ENCODE results near the gene GNB1L. TPM values are rescaled to one million over a fixed set of nuclear protein-coding genes. Genes with fewer than 3 reads are reported as not detected.

Gene GNB1L
- total RNA-seq, 1 experiment from 2014 or later, result 18.0 TPM

DNA sequence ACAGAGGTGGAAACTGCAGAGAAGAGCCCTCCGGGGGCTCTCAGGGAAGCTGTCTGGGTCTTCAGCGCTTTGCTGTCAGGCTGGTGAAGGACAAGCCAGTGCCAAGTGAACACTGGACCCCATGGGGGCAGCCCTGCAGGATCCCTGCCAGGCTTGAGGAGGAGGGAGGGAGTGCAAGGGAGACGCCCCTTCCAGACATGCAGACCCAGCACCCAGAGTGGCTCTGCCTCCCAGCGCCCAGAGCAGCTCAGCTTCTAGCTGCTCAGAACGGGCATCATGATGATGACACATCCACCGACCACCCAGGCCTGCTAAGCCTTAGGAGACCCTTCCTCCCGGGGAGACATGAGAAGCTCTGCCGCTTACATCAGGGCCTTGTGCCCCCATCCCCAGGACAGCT lies 54.4 kb downstream of the GNB1L start:
- TF ChIP-seq, protein P1, sequence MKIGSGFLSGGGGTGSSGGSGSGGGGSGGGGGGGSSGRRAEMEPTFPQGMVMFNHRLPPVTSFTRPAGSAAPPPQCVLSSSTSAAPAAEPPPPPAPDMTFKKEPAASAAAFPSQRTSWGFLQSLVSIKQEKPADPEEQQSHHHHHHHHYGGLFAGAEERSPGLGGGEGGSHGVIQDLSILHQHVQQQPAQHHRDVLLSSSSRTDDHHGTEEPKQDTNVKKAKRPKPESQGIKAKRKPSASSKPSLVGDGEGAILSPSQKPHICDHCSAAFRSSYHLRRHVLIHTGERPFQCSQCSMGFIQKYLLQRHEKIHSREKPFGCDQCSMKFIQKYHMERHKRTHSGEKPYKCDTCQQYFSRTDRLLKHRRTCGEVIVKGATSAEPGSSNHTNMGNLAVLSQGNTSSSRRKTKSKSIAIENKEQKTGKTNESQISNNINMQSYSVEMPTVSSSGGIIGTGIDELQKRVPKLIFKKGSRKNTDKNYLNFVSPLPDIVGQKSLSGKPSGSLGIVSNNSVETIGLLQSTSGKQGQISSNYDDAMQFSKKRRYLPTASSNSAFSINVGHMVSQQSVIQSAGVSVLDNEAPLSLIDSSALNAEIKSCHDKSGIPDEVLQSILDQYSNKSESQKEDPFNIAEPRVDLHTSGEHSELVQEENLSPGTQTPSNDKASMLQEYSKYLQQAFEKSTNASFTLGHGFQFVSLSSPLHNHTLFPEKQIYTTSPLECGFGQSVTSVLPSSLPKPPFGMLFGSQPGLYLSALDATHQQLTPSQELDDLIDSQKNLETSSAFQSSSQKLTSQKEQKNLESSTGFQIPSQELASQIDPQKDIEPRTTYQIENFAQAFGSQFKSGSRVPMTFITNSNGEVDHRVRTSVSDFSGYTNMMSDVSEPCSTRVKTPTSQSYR (CRISPR knock-in tag; IDR thresholded peaks at IDR 0.05), result no peak
- TF ChIP-seq, protein P2, sequence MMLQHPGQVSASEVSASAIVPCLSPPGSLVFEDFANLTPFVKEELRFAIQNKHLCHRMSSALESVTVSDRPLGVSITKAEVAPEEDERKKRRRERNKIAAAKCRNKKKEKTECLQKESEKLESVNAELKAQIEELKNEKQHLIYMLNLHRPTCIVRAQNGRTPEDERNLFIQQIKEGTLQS (CRISPR knock-in tag; conservative IDR thresholded peaks at IDR 0.05), result no peak
- TF ChIP-seq, protein P3, sequence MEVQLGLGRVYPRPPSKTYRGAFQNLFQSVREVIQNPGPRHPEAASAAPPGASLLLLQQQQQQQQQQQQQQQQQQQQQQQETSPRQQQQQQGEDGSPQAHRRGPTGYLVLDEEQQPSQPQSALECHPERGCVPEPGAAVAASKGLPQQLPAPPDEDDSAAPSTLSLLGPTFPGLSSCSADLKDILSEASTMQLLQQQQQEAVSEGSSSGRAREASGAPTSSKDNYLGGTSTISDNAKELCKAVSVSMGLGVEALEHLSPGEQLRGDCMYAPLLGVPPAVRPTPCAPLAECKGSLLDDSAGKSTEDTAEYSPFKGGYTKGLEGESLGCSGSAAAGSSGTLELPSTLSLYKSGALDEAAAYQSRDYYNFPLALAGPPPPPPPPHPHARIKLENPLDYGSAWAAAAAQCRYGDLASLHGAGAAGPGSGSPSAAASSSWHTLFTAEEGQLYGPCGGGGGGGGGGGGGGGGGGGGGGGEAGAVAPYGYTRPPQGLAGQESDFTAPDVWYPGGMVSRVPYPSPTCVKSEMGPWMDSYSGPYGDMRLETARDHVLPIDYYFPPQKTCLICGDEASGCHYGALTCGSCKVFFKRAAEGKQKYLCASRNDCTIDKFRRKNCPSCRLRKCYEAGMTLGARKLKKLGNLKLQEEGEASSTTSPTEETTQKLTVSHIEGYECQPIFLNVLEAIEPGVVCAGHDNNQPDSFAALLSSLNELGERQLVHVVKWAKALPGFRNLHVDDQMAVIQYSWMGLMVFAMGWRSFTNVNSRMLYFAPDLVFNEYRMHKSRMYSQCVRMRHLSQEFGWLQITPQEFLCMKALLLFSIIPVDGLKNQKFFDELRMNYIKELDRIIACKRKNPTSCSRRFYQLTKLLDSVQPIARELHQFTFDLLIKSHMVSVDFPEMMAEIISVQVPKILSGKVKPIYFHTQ (CRISPR knock-in tag; IDR thresholded peaks at IDR 0.05), result no peak
- TF ChIP-seq, protein P4, sequence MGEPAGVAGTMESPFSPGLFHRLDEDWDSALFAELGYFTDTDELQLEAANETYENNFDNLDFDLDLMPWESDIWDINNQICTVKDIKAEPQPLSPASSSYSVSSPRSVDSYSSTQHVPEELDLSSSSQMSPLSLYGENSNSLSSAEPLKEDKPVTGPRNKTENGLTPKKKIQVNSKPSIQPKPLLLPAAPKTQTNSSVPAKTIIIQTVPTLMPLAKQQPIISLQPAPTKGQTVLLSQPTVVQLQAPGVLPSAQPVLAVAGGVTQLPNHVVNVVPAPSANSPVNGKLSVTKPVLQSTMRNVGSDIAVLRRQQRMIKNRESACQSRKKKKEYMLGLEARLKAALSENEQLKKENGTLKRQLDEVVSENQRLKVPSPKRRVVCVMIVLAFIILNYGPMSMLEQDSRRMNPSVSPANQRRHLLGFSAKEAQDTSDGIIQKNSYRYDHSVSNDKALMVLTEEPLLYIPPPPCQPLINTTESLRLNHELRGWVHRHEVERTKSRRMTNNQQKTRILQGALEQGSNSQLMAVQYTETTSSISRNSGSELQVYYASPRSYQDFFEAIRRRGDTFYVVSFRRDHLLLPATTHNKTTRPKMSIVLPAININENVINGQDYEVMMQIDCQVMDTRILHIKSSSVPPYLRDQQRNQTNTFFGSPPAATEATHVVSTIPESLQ (CRISPR knock-in tag; IDR thresholded peaks at IDR 0.05), result no peak
- TF ChIP-seq NR1H2 (CRISPR knock-in tag; IDR thresholded peaks at IDR 0.05), result no peak
- TF ChIP-seq, protein P5, sequence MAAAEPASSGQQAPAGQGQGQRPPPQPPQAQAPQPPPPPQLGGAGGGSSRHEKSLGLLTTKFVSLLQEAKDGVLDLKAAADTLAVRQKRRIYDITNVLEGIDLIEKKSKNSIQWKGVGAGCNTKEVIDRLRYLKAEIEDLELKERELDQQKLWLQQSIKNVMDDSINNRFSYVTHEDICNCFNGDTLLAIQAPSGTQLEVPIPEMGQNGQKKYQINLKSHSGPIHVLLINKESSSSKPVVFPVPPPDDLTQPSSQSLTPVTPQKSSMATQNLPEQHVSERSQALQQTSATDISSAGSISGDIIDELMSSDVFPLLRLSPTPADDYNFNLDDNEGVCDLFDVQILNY (CRISPR knock-in tag; IDR thresholded peaks at IDR 0.05), result no peak
- TF ChIP-seq ZNF232 (CRISPR knock-in tag; IDR thresholded peaks at IDR 0.05), result no peak
- TF ChIP-seq GABPB1 (CRISPR knock-in tag; IDR thresholded peaks at IDR 0.05), result no peak
- TF ChIP-seq, protein P6, sequence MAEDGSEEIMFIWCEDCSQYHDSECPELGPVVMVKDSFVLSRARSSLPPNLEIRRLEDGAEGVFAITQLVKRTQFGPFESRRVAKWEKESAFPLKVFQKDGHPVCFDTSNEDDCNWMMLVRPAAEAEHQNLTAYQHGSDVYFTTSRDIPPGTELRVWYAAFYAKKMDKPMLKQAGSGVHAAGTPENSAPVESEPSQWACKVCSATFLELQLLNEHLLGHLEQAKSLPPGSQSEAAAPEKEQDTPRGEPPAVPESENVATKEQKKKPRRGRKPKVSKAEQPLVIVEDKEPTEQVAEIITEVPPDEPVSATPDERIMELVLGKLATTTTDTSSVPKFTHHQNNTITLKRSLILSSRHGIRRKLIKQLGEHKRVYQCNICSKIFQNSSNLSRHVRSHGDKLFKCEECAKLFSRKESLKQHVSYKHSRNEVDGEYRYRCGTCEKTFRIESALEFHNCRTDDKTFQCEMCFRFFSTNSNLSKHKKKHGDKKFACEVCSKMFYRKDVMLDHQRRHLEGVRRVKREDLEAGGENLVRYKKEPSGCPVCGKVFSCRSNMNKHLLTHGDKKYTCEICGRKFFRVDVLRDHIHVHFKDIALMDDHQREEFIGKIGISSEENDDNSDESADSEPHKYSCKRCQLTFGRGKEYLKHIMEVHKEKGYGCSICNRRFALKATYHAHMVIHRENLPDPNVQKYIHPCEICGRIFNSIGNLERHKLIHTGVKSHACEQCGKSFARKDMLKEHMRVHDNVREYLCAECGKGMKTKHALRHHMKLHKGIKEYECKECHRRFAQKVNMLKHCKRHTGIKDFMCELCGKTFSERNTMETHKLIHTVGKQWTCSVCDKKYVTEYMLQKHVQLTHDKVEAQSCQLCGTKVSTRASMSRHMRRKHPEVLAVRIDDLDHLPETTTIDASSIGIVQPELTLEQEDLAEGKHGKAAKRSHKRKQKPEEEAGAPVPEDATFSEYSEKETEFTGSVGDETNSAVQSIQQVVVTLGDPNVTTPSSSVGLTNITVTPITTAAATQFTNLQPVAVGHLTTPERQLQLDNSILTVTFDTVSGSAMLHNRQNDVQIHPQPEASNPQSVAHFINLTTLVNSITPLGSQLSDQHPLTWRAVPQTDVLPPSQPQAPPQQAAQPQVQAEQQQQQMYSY (CRISPR knock-in tag; IDR thresholded peaks at IDR 0.05), result no peak
- no peak for TF ChIP-seq SMAD3 (CRISPR knock-in tag; IDR thresholded peaks at IDR 0.05; ENCODE audit: borderline replicate concordance)
- TF ChIP-seq, protein P7, sequence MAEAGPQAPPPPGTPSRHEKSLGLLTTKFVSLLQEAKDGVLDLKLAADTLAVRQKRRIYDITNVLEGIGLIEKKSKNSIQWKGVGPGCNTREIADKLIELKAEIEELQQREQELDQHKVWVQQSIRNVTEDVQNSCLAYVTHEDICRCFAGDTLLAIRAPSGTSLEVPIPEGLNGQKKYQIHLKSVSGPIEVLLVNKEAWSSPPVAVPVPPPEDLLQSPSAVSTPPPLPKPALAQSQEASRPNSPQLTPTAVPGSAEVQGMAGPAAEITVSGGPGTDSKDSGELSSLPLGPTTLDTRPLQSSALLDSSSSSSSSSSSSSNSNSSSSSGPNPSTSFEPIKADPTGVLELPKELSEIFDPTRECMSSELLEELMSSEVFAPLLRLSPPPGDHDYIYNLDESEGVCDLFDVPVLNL (CRISPR knock-in tag; IDR thresholded peaks at IDR 0.05; ENCODE audit: borderline replicate concordance, low read depth), result no peak
- TF ChIP-seq, protein P8, sequence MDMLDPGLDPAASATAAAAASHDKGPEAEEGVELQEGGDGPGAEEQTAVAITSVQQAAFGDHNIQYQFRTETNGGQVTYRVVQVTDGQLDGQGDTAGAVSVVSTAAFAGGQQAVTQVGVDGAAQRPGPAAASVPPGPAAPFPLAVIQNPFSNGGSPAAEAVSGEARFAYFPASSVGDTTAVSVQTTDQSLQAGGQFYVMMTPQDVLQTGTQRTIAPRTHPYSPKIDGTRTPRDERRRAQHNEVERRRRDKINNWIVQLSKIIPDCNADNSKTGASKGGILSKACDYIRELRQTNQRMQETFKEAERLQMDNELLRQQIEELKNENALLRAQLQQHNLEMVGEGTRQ (CRISPR knock-in tag; IDR thresholded peaks at IDR 0.05), result no peak
- no peak for TF ChIP-seq TP53 (CRISPR knock-in tag; IDR thresholded peaks at IDR 0.05)
- no peak for TF ChIP-seq EMX1 (CRISPR knock-in tag; IDR thresholded peaks at IDR 0.05)
- no peak for TF ChIP-seq ETV6 (CRISPR knock-in tag; IDR thresholded peaks at IDR 0.05)
- TF ChIP-seq, protein P9, sequence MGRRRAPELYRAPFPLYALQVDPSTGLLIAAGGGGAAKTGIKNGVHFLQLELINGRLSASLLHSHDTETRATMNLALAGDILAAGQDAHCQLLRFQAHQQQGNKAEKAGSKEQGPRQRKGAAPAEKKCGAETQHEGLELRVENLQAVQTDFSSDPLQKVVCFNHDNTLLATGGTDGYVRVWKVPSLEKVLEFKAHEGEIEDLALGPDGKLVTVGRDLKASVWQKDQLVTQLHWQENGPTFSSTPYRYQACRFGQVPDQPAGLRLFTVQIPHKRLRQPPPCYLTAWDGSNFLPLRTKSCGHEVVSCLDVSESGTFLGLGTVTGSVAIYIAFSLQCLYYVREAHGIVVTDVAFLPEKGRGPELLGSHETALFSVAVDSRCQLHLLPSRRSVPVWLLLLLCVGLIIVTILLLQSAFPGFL (CRISPR knock-in tag; IDR thresholded peaks at IDR 0.05; ENCODE audit: borderline replicate concordance), result no peak
- no peak for TF ChIP-seq NR3C1 (CRISPR knock-in tag; conservative IDR thresholded peaks at IDR 0.05; ENCODE audit: low read depth)
- no peak for TF ChIP-seq ZNF121 (CRISPR knock-in tag; IDR thresholded peaks at IDR 0.05)
- TF ChIP-seq ZNF263 (CRISPR knock-in tag; IDR thresholded peaks at IDR 0.05; ENCODE audit: low read depth), result no peak
- ATAC-seq (no peak), DNase-seq (ENCODE audit: low spot score) (no peak)
- POLR2A ChIA-PET, result no interaction called here
- Mint-ChIP-seq H3K4me3 (no peak overlapping the region), H3K36me3 (no peaks in the 10 kb centered on the region), H3K27me3 (ENCODE audit: low read depth) (no peaks in the 10 kb centered on the region), H3K4me1 (no peaks in the 10 kb centered on the region), H3K9me3 (no peaks in the 10 kb centered on the region), H3K27ac (no peak overlapping the region)
- CTCF ChIA-PET, result interaction anchor here (0.6 to 3.4 kb wide), 29 partner anchors 10 to 184 kb away, joined by 3 to 27 read pairs (median 4); no protein-coding TSS in a partner anchor

Data from WTC11 (cell line).